GM21381 (cell line): ENCODE measurements around the gene APIP.

Experiments
- ATAC-seq: cut with Tn5 transposase; IDR thresholded peaks from one replicate; pipeline ENCODE4 v1.9.1; 2021; ENCODE audit warnings: mild to moderate bottlenecking, moderate library complexity; ENCODE audit not compliant: unreplicated experiment

The APIP gene

DNA sequence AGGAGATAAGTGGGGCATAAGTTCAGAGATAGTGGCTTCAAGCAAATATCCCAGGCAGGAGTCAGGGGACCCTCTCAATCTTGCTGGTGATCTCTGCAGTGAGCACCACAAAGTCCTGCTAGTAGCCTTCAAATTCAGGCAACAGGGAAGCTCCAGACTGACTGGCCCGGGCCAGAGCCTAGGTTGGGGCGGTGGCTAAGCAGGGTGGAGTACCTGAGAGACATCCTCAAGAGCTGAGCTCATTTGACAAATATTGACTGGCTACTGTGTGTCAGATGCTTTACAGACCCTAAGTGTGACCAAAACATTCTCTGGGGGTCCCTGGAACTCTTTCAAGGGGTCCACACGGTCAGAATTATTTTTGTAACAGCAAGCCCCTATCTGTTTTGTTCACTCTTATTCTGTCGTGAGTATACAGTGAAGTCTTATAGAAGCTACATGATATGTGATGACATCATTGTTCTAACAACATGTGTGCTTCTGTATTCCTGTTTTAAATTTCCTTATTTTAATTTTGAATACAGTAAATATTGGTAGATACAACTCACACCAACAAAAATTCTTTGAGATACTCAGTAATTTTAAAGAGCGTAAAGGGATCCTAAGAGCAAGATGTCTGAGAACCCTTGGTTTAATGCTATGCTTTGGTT is 71.6 kb downstream of the APIP start:
- no peak for ATAC-seq

DNA sequence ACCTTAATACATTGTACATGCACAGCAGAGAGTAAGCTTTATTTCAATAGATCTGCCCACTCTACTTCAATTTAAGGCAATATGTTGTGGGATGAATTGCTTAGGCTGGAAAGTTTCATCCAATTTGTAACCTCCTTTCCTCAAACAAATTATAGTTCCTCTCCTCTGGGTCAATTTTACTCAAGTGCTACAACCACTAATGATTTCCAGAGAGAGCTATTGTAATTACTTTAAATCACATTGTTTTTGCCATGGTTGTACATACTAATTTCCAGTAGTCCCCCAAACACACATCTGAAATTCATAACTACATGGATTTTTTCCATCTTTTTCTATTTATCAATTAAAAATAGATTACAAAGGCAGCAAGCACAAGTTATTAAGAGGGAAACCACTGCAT is 72.9 kb downstream of the APIP start:
- ATAC-seq = no peak

GRCh38 chr11:34840736-34841386 is 75.3 kb downstream of the APIP start:
- peak; percentile 61 for ATAC-seq

DNA sequence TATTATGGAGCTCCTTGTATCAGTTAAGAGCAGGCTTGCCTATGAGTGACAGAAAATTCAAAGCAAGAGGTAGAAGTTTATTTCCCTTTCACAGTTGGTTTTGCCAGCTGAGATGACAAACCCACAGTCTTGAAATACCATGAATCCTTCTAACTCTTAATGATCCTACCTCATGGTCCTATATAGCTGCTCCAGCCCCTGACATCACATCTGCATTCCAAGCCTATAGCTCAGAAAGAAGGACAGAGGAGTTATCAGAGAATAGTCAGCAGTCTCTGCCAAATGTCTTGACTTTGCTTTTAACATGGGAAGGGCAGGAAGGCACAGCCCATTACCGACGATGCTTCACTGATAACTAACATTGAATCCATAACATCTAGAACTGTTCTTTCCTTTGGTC is 76.2 kb downstream of the APIP start:
- no peak for ATAC-seq

DNA sequence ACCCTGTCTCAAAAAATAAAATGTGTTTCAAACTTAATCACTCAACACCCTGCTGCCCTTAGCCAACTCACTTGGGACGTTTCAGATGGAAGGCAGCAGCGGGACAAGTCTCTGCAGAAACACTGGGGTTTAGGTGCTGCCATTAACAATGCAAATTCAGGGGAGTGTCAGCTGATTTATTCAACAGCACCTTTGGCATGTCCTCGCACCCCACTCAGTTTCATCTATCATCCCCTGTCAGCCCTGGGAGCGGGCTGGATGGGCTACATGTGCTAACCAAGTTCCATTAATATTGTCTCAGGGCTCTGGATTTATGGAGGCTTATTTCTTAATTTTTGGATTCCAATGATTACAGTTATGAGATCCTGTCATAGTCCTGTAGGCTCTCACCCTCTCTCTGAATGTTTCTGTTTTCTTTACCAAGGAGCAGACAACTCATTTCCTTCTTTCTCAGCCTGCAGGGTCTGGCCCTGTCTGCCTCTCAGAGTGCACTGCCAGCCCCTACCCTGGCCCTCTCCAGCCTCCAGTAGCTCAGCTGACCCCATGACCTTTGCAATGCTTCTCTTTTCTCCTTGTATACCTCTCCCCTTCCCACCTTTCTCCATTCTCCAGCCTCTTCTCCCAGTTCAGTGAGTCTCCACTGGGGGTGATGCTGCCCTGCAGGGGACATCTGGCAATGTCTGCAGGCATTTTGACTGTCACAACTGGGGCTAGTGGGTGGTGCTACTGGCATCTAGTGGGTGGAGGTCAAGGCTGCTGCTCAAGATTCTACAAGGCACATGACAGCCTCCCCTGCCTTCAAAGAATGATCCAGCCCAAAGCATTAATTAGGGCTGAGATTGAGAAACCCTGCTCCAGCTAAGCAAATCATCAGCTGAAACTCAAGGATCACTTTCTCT is 79.0 kb downstream of the APIP start:
- ATAC-seq = no peak

GRCh38 chr11:34833602-34834001 is 82.6 kb downstream of the APIP start:
- ATAC-seq = no peak
